Astrocyte (in vitro differentiated cells and primary cell): ENCODE measurements around the gene COL27A1.
"Not testable (repeated sequence)": the region's sequence is repeated elsewhere in the genome, so short reads cannot be mapped to it uniquely, and the experiment has no call there.

Experiments
- EZH2 ChIP-seq: IDR thresholded peaks from 2 replicates; pipeline ENCODE4 v1.6.1; 2012; ENCODE audit warnings: mild to moderate bottlenecking, low read length, inconsistent platforms; ENCODE audit not compliant: insufficient read depth
- TF ChIP-seq, protein P1 (sequence below): IDR thresholded peaks from 2 replicates; pipeline ENCODE4 v1.5.1; 2011; ENCODE audit warnings: low read depth, mild to moderate bottlenecking, inconsistent platforms, low read length, moderate library complexity; ENCODE audit not compliant: insufficient read depth

DNA sequence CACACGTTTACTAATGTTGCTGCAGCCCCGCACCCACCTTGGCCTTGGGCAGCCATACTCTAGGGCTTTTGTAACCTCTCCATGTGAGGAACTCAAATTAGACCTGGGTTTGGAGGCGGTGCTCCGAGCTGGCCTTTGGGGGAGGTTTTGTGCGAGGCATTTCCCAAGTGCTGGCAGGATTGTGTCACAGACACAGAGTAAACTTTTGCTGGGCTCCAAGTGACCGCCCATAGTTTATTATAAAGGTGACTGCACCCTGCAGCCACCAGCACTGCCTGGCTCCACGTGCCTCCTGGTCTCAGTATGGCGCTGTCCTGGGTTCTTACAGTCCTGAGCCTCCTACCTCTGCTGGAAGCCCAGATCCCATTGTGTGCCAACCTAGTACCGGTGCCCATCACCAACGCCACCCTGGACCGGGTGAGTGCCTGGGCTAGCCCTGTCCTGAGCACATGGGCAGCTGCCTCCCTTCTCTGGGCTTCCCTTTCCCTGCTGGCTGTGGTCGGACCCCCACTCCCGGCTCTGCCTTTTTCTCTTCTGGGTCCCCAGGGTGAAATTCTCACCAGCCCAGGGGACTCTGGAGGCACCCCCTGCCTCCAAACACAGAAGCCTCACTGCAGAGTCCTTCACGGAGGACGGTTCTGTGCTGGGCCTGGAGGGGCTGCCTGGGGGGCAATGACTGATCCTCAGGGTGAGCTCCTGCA is 167.6 kb downstream of the COL27A1 start, which contains the start of gene ORM1:
- TF ChIP-seq EZH2 = not testable (repeated sequence)
- TF ChIP-seq, protein P1, sequence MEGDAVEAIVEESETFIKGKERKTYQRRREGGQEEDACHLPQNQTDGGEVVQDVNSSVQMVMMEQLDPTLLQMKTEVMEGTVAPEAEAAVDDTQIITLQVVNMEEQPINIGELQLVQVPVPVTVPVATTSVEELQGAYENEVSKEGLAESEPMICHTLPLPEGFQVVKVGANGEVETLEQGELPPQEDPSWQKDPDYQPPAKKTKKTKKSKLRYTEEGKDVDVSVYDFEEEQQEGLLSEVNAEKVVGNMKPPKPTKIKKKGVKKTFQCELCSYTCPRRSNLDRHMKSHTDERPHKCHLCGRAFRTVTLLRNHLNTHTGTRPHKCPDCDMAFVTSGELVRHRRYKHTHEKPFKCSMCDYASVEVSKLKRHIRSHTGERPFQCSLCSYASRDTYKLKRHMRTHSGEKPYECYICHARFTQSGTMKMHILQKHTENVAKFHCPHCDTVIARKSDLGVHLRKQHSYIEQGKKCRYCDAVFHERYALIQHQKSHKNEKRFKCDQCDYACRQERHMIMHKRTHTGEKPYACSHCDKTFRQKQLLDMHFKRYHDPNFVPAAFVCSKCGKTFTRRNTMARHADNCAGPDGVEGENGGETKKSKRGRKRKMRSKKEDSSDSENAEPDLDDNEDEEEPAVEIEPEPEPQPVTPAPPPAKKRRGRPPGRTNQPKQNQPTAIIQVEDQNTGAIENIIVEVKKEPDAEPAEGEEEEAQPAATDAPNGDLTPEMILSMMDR = not testable (repeated sequence)
